NCI-H1417 (cell line): Measurements from ENCODE around the gene ZNF787.

ENCODE experiments used
- DNase-seq, 3 experiments: peaks; one replicate each; lab custom pipeline; 2025; lab: John Stamatoyannopoulos, UW

The ZNF787 gene

DNA sequence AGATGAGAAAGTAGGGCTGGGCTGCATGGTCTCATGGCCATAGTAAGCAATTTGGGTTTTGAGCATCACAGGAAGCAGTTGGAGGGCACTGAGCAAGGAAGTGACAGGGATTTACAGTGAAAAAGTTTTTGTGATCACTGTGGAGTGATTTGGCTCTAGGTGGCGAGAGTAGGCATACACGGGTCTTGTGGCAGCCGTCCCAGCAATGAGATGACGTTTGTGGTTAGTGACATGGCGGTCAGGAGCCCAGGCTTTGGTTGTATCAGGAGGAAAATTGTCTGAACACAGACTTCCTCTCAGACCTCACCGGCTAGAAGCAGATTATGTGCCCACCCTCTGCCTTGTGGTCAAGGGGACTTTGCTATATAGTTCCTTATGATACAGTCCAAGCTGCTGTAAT lies 23.3 kb upstream of the ZNF787 start:
- DNase-seq = no peak

DNA sequence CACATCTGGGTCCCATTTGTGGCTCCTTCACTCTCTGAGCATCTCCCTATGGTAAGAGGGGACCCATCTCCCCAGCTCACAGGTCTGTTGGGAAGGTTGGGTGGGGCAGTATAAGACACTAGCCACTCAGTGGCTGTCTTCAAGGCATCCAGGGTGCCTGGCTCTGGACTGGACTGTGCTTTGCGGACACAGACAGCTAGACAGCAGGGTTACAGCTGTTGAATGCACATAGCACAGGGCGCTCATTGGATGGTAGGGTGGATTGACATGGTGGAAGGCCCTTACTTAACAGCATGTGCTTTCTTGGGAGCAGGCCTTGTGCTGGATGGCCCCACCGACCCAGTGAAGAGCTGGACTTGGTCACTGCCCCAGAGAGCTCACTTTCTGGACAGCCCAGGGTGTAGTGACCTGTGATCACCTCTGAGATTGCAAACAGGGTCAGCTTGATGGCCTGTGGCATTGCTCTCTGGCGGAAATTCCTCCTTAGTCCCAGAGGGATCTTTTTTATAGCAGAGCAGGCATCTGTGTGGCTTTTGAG lies 21.9 kb upstream of the ZNF787 start:
- no peak for DNase-seq

DNA sequence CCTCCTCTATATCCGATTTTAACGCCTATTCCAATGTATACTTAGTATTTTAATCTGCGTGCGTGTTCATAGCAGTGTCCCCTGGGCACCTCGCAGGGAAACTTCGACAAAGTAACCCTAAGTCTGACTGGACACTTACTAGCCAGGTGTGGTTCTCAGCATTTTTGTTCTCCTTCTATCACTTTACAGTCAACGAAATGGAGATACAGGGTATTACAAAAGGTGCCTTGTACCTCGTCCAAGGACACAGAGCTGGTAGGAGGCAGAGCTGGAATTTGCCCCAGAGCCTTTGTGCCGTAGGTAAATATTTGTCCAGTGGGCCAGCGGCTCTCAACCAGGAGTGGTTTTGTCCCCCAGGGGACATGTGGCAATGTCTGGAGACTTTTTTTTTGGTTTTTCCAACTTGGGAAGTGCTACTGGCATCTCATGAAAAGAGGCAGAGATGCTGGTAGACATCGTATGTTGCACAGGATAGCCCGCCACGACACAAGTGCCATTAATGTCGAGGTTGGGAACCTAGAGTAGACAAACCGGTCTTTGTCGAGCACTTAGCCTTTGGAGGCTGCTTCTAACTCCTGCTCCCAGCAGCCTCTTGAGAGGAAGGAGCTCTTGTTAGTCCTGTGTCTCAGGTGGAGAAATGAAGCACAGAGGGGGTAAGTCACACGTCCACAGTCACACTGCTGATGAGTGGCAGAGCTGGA lies 21.1 kb upstream of the ZNF787 start:
- peak in 2 of 3 experiments; percentile 23 to 47 for DNase-seq

DNA sequence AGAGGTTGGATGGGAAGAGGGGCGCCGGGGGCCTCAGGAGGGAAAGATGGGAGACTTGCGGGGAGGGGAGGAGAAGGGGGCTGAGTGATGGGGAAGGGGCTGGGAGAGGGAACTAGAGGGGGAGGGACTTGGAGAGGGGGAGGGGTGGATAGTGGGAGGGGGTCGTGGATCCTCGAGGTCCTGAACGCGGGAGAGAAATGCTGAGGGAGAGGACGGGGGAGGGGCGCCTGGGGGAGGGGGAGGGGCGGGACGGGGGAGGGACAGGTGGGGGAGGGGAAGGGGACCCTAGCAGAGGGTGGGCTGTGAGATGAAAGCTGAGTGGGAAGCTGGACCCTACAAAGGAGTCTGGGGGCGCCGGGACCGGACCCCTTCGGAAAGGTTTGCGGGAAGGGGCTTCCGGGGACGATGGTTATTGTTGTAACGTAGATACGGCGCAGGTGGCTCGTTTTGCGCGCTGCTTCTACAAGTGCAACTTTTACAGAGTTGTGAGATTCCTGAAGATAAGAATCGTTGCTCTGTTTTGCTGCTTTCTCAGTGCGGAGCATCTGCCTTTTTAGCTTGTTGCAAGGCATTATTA lies 20.4 kb upstream of the ZNF787 start:
- peak in 2 of 3 experiments; percentile 23 to 52 for DNase-seq

DNA sequence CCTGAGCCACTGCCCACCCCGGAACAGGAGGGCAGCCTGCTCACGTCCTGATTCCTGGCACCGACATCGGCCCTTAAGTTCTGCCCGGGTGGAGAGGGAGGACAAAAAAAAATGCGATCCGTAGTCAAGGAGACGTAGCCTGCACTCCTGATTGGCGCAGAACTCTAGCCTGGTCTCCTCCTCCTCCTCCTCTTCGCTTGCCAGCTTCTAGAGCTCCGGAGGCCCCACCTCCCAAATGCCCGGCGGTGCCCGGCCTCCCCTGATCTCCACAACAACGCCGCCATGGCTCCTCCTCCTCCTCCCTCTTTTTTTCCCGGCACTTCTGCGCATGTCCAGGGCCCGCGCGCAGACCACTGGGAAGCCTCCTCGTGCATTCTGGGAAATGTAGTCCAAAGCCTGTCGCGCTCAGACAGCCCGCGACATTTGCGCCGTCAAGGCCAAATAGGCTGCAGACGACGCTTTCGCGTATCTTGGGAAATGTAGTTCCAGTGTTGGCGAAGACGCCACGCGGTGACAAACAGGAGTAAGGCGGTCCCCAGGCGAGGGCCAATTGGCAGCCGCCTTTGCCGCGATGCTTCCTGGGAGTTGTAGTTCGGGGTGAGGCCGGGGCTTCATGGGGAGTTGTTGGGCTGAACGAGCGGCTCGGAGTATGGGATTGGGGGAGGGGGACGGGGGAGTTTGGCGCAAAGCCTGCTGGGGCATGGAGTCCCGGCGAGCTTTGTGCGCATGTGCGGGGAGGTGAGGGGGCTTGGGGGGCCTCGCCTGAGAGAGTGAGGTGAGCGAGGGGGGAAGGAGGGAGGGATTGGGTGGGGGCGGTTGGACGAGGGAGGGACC lies 19.7 kb upstream of the ZNF787 start, which contains the start of gene ZNF444:
ZNF444 (plus strand) TSS at position 705 of the 834 bp plus-strand sequence. CDS start 5,625 bp downstream, outside the sequence.
- peak; percentile 98 to 100 (median 100) for DNase-seq

DNA sequence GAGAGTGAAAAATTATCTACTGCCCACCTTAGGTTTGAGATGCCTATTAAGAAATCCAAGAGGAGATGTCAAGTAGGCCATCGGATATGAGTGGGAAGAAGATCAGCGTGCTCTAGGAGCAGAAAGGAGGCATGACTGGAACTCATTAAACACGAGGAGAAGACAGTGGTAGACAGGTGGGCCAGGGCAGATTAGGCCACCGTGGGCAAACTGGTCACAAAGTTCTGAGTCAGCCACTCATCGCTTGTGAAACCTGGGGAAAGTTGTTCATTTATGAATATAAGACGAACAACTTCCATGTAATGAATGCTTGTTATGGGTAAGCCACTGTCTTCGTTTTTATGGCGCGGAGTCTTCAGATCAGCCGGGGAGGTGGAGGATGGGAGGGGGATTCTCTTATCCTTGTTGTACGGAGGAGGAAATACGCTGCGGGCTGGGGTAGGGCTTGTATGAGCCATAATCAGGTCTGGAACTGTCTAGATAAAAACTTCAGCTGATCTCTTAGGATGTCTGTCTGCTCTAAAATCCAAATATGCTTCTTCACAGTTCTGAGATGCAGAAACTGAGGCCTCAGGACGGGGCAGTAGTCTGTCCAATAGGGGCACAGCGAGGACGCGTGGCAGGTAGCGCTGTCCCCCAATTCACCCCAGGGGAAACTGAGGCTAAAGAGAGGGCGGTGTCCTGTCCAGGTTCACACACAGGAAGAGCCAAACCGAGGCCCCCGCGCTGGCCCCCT lies 18.9 kb upstream of the ZNF787 start:
- DNase-seq = no peak

DNA sequence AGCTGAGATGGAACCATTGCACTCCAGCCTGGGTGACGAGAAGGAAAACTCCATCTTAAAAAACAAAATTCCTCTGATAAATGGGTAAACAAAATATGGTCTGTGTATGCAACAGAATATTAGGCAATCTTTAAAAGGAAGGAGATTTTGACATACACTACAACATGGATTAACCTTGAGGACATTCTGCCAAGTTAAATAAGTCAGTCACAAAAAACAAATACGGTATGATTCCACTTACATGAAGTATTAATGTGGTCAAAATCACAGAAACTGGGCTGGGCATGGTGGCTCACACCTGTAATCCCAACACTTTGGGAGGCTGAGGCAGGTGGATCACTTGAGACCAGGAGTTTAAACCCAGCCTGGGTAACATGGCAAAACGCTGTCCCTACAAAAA lies 17.0 kb upstream of the ZNF787 start:
- DNase-seq = no peak

DNA sequence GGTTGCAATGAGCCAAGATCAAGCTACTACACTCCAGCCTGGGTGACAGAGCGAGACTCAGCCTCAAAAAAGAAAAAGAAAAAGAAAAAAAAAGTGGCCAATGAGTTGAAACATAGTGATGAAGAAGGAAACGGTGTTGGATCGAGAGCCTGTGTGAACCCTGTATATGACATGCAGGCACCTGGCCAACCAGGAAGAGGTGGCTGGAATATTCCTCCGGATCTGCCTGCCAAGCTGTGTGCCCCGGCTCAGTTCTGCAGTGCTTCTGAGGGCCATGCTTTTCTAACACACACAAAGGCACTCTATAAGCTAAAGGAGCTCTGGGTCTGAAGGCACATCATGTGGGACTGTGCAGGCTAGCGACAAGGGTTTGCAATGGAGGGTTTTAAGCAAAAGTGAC lies 16.3 kb upstream of the ZNF787 start:
- no peak for DNase-seq

DNA sequence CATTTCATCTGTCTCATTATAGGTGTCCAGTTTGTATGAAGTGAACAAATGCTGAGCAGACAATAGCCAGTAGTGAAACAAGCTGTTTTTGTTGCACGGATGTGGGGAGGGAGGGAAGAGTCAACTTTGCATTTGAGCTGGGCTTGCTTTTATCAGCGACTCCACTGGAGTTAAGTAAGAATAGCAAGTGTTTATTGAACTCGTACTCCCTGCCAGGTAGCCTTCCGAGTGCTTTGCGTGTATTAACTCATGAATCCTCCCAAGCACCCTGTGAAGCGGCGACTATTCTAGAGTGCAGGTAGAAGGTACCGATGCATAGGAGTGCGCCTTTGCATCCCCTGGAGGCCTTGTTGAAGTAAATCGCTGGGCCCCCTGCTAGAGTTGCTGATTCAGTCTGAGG lies 15.3 kb upstream of the ZNF787 start:
- no peak for DNase-seq

DNA sequence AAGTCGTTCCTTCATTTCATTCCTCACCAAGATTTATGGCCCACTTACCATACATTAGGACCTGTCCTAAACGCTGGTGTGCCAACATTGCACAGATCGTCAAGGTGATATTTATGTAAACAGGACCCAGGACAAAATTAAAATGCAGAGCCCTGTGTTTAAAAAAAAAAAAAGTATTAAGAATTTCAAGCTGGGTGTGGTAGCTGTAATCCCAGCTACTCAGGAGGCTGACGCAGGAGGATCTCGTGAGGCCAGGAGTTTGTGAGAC lies 13.5 kb upstream of the ZNF787 start:
- DNase-seq = peak in 1 of 3 experiments; percentile 57

DNA sequence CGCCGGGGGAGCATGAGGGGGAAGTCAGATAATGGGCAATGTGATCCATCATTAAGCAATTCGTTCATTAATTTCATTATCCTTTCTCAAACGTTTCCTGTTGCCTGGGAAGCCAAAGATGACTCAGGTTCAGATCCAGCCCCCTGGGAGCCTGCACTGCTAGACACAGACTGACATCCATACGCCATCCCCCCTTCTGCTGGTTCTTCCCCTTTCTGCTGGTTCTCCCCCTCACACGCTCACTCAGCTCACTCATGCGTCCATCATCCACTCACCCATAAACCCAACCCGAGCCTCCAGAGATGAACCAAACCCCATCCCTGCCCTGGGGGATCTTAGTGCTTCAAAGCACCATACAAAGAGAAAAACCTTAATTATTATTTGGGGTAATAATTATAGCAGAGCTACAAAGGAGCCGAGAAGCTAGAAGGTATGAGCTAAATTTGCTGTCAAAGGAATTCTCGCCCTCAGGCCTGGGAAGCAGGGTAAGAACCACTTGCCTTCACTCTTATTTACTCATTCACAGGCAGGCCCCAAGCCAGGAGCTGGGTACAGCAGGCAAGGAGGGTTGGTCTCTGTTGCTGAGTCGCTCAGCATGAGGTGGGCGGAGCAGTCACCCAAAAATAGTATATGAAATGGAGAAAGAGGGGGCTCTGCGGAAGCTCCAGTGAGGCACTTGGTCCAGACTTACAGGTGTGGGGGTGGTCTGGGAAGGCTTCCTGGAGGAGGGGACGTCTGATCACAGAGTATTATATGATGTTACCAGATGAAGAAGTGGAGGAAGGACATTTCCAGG lies 13.0 kb upstream of the ZNF787 start:
- DNase-seq = peak in 2 of 3 experiments; percentile 51 to 80

DNA sequence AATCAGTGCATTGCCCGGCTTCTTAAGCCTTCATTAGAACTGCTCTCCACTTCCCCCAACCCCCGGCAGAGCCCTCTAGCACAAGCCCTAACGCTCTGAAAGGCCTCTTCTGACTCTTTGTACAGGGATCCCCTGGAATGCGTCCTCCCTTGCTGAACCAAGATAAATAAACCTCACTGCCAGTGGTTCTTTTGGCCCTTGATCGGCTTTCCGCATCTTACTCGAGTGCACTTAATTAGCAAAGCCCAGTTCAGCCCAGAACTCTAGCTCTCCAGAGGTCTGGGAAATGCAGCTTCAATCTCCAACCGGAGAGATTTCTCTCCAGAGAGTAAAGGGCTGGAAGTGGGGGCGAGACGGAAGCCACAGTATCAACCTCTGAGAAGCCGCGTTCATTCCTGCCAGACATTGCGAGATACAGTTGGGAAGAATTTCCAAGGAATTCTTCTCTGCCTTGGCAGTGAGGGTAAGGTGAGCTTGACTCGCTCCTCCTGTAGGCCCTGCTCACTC lies 11.3 kb upstream of the ZNF787 start:
- DNase-seq = no peak

DNA sequence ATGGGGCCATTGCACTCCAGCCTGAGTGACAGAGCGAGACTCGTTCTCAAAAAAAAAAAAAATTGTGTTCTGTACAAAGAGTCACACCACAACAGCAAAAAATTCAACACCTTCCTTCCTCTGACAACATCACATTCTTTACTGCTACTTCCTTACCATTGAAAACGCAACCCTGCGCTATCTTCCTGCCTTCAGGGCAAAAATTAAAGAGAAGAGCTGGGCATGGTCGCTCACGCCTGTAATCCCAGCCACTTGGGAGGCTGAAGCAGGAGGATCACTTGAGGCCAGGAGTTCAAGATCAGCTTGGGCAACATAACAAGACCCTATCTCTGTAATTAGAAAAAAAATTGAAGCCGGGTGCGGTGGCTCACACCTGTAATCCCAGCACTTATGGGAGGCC lies 10.6 kb upstream of the ZNF787 start:
- DNase-seq = no peak

DNA sequence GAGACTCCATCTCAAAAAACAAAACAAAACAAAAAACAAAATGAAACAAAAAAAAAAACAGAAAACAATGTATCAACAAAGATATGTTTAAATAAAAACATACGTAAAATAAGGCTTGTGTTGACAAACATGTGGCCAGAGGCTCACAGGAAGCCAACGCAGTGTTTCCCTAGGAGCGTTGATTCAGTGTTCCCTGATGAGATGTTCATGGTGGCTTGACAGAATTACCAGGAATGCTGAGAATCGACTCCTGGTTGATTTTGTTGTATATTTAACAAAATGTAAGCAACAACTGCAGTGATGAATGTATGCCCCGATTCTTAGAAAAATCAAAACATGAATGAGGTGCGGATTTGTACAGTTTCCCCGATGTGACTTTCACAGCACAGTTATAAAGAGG lies 8.9 kb upstream of the ZNF787 start:
- DNase-seq = no peak

DNA sequence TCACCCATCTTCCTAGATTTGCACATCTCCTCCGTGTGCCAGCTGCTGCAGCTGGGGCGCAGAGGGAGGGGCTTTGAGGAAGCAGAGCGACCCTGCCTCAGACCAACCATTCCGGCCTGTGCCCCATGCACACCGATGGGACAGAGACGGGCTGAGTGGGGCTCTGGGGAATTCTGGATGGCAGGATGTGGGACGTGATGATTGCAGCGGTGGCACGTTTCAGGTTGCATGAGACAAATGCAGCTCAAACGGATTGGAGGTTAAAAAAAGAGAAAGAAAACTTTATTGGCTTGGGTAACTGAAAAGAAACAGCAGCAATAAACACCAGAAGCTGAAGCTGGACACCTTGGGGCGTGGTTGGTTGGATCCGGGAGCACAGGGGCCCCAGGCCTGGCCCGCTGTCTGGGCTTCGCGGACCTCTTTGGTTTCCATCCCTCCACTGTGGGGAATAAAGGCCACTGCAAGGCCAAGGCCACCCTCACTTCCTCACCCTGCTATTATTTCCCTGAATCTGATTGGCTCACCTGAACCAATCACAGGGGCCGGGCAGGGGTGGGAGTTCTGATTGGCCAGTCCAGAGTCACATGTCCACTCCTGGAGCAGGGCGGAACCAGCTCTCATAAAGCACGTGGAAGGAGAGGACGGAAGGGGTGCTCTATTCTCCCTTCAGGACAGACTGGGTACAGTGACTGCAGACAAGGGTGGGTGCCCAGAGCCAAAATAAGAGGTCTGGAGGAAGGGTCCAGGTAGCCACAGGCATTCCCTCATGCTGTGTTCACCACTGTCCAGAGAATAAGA lies 6.1 kb upstream of the ZNF787 start:
- peak in 1 of 3 experiments; percentile 3 for DNase-seq

DNA sequence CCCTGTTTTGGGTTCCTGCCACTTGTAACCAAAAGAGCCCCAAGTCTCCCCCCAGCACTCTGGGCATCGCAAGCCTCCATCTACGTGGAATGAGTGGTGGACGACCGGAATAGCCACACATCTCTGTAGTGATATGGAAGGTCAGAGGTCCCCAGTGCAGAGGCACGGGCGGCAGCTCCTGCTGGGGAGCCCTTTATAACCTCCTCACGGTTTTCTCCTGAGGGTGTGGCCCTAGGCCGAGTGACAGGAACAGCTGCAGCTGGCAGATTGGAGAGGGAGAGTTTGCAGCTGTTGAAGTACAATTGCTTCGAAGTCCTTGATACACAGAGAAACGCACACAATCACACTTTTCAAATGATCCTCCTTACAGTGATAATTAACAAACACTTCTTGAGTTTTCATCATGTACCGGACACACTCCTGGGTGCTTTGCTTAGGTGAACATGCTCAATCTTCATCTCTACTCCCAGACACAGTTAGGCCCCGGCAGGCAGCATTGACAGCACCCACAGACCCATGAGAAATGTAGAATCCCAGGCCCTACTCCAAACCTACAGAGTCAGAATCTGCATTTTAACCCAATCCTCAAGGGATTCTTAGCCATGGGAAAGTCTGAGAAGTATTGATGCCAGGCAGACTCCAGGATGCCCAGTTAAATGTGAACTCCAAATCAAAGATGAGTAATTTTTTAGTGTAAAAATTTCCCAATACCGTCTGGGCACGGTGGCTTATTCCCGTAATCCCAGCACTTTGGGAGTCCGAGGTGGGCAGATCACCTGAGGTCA lies 4.9 kb upstream of the ZNF787 start:
- DNase-seq = no peak

DNA sequence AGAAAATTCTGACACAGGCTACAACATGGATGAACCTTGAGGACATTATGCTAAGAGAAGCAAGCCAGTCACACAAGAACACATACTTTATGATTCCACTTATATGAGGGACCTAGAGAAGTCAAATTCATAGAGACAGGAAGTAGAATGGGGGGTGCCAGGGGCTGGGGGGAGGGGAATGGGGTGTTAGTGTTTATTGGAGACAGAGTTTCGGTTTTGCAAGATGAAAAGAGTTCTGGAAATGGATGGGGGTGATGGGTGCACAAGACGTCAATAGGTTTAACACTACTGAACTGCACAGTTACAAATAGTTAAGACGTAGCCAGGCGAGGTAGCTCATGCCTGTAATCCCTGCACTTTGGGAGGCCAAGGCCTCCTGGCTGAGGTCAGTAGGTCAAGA lies 3.5 kb upstream of the ZNF787 start:
- no peak for DNase-seq

DNA sequence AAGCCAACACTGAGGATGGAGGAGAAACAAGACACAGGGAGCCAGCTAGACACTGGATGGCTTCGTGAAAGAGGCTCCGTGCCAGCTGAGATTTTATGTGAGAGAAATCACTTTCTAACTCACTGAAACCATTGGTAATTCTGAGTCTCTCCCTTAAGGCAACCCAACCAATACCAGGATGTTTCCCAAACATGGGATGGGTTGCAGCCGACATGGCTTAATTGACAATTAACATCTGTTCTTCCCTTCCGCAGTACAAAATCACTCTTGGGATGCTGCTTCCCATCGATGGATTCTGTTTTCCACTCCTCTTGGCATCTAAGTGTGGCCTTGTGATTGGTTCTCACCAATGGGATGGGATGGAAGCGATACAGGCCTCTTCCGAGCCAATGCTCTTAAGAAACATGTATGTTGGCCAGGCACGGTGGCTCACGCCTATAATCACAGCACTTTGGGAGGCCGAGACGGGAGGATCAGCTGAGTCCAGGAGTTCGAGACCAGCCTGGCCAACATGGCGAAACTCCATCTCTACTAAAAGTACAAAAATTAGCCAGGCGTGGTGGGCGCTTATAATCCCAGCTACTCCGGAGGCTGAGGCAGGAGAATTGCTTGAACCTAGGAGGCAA lies 2.3 kb upstream of the ZNF787 start:
- no peak for DNase-seq
